AG09319 (cell line): ENCODE measurements around the gene RNPEP.
A peak's percentile ranks its signal among the peaks of the same experiment; 100 is the strongest.
"Not testable (repeated sequence)": the region's sequence is repeated elsewhere in the genome, so short reads cannot be mapped to it uniquely, and the experiment has no call there.

Experiments
- DNase-seq: peaks from one replicate; pipeline ENCODE4 v3.0.0-alpha.2; 2010; ENCODE audit warnings: low read depth; ENCODE audit errors: extremely low read depth
- TF ChIP-seq, protein P1 (sequence below): IDR thresholded peaks from 2 replicates; pipeline ENCODE4 v1.5.1; 2011; ENCODE audit warnings: low read depth, mild to moderate bottlenecking, inconsistent platforms, low read length, moderate library complexity

Gene RNPEP

DNA sequence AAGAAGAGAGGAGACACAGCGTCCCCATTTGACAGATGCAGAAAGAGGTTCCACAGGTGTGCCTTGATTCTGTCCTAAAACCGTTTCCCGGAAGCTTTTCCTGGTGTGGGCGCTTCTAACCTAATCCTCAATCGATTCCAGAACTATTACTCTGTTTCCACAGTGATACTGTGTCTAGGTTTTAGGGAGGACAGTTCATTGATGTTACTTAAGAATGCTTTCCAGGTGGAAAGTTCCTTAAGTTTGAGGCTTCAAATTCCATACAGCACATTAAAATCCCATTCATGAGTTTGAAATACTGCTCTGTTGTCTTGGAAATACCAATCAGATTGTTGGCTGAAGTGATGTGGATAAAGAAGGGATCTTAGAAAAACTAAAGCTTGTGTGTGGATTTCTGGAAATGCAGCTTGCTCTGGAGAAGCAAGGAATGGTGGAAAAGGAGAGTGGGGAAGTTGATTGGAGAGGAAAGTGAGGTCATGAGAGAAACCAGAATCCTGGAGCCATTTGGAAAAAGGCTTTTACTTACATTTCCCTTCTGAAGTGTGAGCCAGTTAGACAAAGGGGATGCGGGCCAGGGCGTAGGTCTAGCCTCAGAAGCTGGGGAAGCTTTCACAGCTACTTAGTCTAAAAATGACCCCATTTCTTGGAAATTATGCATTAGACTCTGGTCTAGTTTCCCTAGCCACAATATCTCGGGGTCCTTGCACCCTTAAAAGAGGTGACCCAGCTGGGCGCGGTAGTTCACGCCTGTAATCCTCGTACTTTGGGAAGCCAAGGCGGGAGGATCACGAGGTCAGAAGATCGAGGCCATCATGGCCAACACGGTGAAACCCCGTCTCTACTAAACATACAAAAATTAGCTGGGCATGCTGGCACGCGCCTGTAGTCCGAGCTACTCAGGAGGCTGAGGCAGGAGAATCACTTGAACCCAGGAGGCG, 34.6 kb downstream of the RNPEP start:
- no peak for DNase-seq
- TF ChIP-seq, protein P1, sequence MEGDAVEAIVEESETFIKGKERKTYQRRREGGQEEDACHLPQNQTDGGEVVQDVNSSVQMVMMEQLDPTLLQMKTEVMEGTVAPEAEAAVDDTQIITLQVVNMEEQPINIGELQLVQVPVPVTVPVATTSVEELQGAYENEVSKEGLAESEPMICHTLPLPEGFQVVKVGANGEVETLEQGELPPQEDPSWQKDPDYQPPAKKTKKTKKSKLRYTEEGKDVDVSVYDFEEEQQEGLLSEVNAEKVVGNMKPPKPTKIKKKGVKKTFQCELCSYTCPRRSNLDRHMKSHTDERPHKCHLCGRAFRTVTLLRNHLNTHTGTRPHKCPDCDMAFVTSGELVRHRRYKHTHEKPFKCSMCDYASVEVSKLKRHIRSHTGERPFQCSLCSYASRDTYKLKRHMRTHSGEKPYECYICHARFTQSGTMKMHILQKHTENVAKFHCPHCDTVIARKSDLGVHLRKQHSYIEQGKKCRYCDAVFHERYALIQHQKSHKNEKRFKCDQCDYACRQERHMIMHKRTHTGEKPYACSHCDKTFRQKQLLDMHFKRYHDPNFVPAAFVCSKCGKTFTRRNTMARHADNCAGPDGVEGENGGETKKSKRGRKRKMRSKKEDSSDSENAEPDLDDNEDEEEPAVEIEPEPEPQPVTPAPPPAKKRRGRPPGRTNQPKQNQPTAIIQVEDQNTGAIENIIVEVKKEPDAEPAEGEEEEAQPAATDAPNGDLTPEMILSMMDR: no peak

DNA sequence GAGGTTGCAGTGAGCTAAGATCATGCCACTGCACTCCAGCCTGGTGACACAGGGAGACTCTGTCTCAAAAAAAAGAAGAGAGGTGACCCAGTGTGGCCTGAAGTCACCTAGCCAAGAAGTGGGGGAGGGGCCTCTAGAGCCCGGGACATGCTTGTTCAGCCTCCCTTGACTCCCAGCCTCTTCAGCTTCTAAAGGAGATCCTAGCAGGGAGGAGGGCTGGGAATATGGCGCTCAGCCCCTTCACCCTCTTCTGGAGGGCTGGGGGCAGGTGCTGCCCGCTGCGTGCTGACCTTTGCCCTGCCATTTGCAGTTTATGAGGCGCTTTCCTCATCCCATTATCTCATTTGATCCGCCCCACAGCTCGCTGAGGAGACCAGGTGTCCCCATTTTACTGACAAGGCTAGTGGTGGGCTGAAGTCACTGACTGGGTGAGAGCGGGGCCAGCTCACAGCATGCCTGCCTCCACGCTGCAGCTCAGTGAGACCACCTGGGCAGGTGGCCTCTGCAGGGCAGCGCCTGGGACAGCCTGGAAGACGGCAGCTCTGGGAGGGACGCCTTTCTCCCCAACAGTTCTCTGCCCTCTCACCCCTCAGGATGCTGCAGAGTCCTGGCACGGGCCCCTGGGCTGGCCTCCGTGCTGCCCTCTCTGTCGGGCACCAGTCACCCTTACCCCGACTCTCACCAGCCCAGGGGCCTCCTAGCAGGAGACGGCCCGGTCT, 35.5 kb downstream of the RNPEP start:
- TF ChIP-seq, protein P1: no peak

DNA sequence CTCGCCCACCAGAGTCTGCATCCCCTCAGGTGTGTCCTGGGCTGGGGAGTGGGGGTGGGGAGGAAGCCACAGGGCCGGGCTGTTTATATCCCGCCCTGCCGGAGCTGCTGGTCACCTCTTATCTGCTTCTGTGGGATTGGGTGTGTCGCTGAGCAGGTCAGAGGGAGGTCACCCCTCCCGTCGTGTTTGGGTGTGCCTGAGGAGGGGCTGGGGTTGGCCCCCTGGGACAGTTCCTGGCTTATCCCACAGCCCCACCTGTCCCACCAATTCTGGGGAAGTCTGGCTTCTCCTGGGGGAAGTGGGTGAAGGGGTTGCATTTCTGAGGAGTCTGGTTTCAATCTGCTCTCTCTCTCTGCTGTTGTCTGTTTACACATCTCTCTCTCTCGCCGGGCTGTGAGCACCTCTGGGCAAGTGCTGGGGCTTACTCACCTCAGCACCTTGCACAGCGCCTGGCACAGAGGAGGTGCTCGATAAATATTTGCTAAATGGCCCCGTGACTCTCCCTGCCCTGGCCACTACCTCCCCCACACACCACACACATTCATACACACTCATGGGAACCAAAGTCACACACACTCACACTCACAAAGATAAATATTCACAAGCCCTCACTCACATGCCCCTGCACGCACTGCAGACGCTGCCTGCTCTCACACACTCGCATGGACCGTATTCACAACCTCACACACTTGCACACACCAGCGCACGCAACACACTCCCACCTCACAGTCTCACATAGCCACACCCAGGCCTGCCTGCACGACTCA, 36.2 kb downstream of the RNPEP start:
- TF ChIP-seq, protein P1: no peak
- no peak for DNase-seq

More for the DNA sequence above, 35.5 kb downstream of the RNPEP start:
- no peak for DNase-seq

DNA sequence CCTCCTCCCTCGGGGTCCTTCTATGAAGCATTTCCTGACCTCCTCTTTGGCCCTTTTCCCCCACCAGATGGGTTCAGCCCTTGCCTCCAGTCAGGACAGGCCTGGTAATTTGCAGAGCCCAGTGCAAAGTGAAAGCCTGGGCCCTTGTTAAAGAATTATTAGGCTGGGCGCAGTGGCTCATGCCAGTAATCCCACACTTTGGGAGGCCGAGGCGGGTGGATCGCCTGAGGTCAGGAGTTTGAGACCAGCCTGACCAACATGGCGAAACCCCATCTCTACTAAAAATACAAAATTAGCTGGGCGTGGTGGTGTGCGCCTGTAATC, 36.7 kb downstream of the RNPEP start:
- not testable (repeated sequence) for DNase-seq

DNA sequence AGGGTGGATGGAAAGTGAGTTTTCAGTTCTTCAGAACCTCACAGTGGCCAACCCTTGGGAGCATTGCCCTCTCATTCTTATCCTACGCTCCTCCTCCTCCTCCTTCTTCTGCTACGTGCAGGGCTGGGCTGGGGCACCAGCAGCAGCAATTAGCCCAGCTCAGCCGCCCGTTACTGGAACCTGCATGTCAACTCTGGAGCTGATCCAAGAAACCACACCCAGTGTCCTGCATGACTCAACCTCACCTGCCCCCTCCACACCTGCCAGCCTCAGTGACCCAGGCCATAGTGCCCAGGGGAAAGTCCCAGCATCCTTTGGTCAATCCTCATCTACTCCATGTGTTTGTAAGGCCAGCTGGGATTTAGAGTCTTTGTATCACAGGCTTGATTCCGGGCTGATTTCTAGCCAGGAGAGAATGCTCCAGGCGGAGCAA, 40.6 kb downstream of the RNPEP start:
- TF ChIP-seq, protein P1: no peak

DNA sequence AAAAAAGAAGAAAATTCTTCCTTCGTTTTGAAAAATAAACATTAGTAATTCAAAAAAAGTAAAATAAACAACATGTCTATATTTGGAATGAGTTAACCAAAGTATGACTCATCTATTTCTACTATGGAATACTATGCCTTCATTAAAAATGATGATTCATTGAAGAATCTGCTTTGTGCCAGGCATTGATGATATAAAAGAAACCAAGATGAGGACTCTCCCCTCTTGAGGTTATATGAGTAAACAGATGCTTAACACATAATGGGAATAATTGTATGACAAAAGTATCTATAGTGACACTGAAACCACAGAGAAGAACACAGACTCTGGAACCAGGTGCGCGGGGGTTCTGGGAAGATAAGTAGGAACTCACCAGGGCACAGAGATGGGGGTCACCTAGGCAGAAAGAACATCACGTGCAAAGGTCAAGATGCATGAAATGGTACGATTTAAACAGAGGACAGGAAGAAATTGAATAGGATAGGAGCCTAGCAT, 46.8 kb downstream of the RNPEP start:
- TF ChIP-seq, protein P1: no peak
- peak; percentile 51 for DNase-seq

More for the DNA sequence above, 40.6 kb downstream of the RNPEP start:
- no peak for DNase-seq

DNA sequence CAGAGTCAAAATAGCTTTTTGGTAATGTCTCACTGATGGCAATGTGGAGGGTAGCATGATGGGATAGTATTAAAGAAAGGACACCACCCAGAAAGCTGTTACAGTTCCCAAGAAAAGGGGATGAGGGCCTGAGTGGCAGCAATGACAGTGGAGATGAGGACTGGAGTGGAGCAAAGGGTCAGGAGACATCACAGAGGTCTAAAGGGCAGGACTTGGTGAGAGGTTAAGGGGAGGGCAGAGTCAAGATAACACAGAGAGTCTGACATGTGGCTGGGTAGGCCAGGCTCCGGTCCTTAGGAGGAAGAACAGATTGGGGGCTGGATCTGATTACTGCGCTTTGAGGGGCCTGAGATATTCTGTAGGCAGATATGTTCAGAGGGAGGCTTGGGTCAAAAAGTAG, 47.3 kb downstream of the RNPEP start:
- TF ChIP-seq, protein P1: no peak
- DNase-seq: no peak
